HG02981 (cell line): ENCODE results near the gene NOCT.
"Not testable (repeated sequence)": the region's sequence is repeated elsewhere in the genome, so short reads cannot be mapped to it uniquely, and the experiment has no call there.

Experiments used
- ATAC-seq: cut with Tn5 transposase; IDR thresholded peaks from one replicate; pipeline ENCODE4 v1.9.1; 2021; ENCODE audit warnings: mild to moderate bottlenecking, moderate library complexity; ENCODE audit not compliant: unreplicated experiment

The NOCT gene, protein sequence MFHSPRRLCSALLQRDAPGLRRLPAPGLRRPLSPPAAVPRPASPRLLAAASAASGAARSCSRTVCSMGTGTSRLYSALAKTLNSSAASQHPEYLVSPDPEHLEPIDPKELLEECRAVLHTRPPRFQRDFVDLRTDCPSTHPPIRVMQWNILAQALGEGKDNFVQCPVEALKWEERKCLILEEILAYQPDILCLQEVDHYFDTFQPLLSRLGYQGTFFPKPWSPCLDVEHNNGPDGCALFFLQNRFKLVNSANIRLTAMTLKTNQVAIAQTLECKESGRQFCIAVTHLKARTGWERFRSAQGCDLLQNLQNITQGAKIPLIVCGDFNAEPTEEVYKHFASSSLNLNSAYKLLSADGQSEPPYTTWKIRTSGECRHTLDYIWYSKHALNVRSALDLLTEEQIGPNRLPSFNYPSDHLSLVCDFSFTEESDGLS

DNA sequence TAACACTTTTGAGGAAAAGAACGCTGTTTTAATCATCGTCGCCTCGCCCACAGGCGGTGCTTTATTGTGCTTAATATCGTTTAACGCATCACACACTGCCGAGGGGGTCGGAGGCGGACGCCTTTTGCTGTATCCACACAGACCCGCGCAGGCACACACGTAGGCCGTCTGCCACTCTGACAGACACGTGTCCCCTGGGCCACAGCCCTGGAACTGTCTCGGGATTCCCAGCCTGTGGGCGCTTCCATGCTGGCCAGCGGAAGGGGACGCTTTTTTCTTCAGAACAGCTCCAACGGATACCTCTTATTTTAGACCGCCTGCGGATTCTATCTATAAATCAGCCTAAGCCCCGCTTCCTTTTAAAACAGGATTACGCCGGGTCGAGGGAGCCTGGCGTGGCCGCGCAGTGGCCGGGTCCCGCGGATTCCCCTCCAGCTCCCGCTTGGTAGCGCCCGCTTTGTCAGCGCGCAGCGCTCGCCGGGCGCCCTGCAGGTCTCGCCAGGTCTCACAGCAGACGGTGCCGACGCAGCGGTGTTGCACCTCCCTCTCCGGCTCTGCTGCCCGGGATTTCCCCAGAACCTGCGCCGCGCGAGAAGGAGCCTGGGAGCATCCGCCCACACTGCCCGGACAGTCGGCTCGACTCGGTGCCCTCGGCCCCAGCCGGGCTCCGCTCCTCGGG lies at the start of gene NOCT:
Gene NOCT (plus strand): TSS at position 513 of the 679 bp plus-strand sequence. CDS start 201 bp downstream, outside the sequence.
- ATAC-seq, result peak; percentile 93

DNA sequence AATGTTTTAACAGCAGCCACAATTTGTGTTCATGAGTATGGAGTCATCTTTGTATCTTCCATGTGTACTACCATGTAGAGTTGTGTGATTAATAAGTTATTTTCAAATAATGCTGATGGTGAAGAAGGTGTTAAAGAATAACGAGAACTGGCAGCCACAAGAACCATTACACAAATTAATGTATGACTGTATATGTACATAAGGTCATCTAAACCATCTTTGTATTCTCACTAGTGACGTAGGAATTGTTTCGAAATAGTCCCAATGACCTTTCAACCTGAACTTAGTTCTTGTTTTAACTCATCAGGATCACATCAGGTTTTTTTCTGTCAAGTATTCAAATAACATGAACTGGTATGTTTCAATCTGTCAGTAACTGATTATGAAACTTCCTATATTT lies 48.3 kb upstream of the NOCT start:
- ATAC-seq, result peak; percentile 96

GRCh38 chr4:138972956-138973801 lies 42.4 kb upstream of the NOCT start:
- ATAC-seq, result no peak

DNA sequence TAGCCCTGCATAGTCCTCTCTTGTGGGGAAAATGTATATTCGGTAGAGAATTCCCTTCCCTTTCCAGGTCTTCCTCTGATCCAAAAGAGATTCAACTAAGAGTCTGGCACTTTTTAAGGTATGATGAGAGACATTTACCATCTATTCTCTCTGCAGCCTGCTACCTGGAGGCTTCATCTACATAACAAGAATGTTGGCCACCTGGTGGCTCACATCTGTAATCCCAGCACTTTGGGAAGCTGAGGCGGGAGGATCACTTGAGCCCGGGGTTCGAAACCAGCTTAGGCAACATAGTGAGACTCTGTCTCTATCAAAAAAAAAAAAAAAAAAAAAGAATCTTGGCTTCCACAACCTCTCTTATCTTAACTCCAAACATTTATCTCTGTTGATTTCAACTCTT lies 40.4 kb upstream of the NOCT start:
- no peak for ATAC-seq

- ATAC-seq, result no peak
These were observed 39.1 kb upstream of the NOCT start for GRCh38 chr4:138976526-138976925.

DNA sequence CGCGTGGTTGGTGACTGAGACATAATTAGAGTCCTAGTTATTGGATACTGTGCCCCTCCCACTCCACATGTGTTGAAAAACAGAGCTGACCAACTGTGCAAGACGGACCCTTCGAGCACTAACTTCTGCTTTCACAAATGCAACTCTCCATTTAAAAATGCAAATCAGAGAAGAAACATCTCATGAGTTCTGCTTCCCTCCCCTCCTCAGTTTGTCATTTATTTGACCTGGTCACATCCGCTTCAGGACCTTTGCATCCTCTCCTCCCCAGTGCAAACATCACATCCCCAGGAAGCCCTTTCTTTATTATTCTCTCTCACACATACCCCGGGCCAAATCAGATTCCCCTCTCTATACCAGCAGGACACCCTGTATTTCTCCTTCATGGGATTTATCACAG lies 38.1 kb upstream of the NOCT start:
- ATAC-seq, result peak; percentile 93

GRCh38 chr4:138978028-138978585 lies 37.5 kb upstream of the NOCT start:
- no peak for ATAC-seq

DNA sequence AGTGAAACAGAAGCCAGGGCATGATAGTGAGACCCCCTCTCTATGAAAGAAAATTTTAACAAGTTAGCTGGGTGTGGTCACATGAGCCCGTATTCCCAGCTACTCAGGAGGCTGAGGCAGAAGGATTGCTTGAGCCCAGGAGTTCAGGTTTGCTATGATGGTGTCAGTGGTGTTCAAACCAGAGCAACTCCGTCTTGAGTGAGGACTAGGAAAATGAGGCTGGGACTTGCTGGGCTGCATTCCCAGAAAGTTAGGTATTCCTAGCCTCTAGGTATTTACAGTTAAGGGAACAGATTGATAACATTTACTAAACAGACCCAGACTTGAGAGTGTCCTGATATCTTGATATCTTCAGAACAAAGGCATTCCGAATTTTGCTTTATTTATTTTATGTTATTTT lies 37.0 kb upstream of the NOCT start:
- no peak for ATAC-seq

DNA sequence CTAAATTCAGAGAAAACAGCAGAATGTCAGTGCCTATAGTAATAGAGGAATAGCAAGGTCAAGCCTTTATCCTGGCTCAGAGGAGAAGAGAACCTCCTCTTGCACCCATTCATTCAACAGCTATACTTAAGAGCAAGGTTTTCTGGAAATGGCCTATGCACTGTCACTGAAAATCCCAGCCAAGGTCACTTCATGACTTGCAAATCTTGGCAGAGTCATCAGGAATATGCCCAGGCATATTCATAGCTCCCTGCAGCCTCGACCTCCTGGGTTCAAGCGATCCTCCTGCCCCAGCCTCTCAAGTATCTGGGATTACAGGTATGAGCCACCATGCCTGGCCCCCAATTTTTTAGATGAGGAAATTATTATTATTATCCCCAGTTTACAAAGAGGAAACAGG lies 35.8 kb upstream of the NOCT start:
- no peak for ATAC-seq

DNA sequence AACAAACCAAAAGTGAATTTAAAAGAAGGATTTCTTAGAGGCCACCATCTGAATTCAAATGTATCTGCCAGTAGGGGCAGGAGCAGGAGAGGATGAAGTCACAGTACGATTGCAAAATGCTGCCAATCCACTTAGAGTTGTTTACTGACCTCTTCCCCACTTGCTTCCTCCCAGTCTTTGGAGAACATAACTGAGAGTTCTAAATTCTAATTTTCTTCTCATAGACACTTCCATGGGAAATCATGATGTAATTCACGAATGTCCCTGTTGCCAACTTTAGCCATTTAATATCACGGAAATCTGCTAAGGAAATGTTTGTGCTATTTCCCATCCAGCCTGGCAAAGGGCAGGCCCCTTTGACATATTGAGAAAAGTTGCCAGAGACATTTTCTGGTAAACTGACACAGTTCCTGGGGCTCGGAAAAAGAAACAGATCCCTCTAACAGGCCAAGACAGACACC lies 33.6 kb upstream of the NOCT start:
- ATAC-seq, result no peak

- ATAC-seq, result no peak
These were observed 32.8 kb upstream of the NOCT start for GRCh38 chr4:138982754-138983153.

GRCh38 chr4:138983690-138984089 lies 31.9 kb upstream of the NOCT start:
- ATAC-seq, result no peak

GRCh38 chr4:138984647-138985046 lies 30.9 kb upstream of the NOCT start:
- no peak for ATAC-seq

GRCh38 chr4:138992676-138993075 lies 22.9 kb upstream of the NOCT start:
- ATAC-seq, result no peak

GRCh38 chr4:138996090-138996489 lies 19.5 kb upstream of the NOCT start:
- ATAC-seq, result no peak

DNA sequence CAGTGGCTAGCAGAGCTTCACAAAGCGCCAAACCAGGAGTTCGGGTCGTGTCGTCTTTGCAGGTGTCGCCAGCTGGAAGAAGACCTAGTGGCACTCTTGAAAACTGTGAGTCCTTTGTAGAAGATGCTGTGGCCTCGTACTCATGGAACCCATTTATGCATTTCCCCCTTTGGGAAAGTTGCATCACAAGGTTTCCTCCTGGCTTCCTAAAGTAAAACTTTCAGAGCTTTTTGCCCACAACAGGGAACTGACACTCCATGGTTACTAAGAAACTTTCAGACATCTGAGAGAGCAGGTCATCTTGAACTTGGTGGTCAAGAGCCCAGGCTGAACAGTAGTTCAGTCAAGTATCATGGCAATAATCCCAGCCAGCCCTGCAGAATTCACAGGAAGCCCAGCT lies 15.9 kb upstream of the NOCT start:
- no peak for ATAC-seq

DNA sequence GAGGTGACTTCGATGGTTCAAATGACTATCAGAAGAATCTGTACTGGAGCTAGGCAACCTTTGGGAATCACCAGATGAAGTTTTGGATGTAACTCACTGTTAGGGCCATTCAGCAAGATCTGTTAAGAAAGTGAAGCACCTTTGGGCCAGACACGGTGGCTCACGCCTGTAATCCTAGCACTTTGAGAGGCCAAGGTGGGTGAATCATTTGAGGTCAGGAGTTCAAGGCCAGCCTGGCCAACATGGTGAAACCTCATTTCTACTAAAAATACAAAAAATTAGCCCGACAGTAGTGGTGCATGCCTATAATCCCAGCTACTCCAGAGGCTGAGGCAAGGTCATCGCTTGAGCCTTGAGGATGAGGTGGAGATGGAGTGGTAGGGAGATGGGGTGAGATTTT lies 15.4 kb upstream of the NOCT start:
- not testable (repeated sequence) for ATAC-seq

- ATAC-seq, result not testable (repeated sequence)
These were observed 14.2 kb upstream of the NOCT start for GRCh38 chr4:139001430-139001829.

DNA sequence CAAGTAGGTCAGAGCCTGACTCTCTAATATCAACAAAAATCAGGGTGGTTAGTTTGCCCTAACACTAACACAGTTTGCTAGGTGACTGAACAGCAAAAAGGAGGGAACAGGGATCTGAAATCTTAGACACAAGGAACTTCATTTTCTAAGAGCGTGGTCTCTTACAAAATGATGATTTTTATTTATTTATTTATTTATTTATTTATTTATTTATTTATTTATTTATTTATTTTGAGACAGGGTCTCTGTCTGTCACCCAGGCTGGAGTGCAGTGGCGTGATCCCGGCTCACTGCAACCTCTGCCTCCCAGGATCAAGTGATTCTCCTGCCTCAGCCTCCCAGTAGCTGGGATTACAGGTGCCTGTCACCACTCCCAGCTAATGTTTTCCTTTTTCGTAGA lies 11.9 kb upstream of the NOCT start:
- ATAC-seq, result not testable (repeated sequence)

GRCh38 chr4:139005774-139006173 lies 9.8 kb upstream of the NOCT start:
- ATAC-seq, result no peak

DNA sequence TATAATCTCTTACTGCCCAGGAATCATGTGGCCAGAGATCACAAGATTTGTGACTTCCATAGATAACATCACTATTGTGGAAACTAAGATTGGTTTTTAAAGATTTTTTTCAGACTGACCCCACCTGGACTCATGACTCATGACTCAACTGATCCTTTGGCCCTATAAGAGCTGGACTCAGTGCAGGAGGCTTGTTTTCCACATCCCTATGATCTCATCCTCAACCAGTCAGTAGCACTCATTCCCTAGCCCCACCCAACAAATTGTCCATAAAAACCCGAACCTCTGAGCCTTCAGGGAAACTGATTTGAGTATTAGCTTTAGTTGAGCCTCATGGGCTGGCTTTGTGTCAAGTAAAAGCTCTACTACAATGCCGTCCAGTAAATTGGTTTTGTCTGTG lies 7.9 kb upstream of the NOCT start:
- no peak for ATAC-seq
